Measurements from ENCODE around the gene POLD2.

GRCh38 chr7:44151956-44152355 is 28.6 kb upstream of the POLD2 start:
- TF ChIP-seq POLR2AphosphoS5 (IDR thresholded peaks at IDR 0.05; ENCODE audit: low read depth, low read length): no peak
- no peak for TF ChIP-seq REST (IDR thresholded peaks at IDR 0.05; ENCODE audit: insufficient read depth in 1 of 2, low read depth in 2 of 2, low read length in 2 of 2)
- no peak for TF ChIP-seq TAF1 (IDR thresholded peaks at IDR 0.05; ENCODE audit: borderline replicate concordance, insufficient read depth, low read length)
- no peak for TF ChIP-seq FOXP2 (optimal IDR thresholded peaks at IDR 0.05; ENCODE audit: borderline replicate concordance, extremely low read depth, extremely low read length, insufficient read depth)
- TF ChIP-seq SIN3A (IDR thresholded peaks at IDR 0.05; ENCODE audit: borderline replicate concordance, insufficient read depth, low read length): no peak
